ENCODE results near the gene GNG12. TPM values are rescaled to one million over a fixed set of nuclear protein-coding genes. Genes with fewer than 3 reads are reported as not detected.

GNG12 gene
- polyA plus RNA-seq, 4 donors = 98.5 to 138 (median 128) TPM

GRCh38 chr1:67816506-67816905, 16.8 kb downstream of the GNG12 start:
- no peak for DNase-seq (ENCODE audit: low read depth in 4 of 4, low spot score in 3 of 4)

- DNase-seq (ENCODE audit: low read depth in 4 of 4, low spot score in 3 of 4) = no peak
Observed at GRCh38 chr1:67816095-67816475, 17.2 kb downstream of the GNG12 start.

- no peak for DNase-seq (ENCODE audit: low read depth in 4 of 4, low spot score in 3 of 4)
Observed at GRCh38 chr1:67815303-67816094, 17.8 kb downstream of the GNG12 start.

GRCh38 chr1:67814121-67814772, 19.0 kb downstream of the GNG12 start:
- DNase-seq (ENCODE audit: low read depth in 4 of 4, low spot score in 3 of 4) = no peak

GRCh38 chr1:67812226-67812625, 21.0 kb downstream of the GNG12 start:
- DNase-seq (ENCODE audit: low read depth in 4 of 4, low spot score in 3 of 4) = no peak

- no peak for DNase-seq (ENCODE audit: low read depth in 4 of 4, low spot score in 3 of 4)
Observed at GRCh38 chr1:67811781-67812180, 21.5 kb downstream of the GNG12 start.

- no peak for DNase-seq (ENCODE audit: low read depth in 4 of 4, low spot score in 3 of 4)
Observed at GRCh38 chr1:67809887-67810286, 23.4 kb downstream of the GNG12 start.

- no peak for DNase-seq (ENCODE audit: low read depth in 4 of 4, low spot score in 3 of 4)
Observed at GRCh38 chr1:67807282-67807681, 26.0 kb downstream of the GNG12 start.

GRCh38 chr1:67804710-67805109, 28.6 kb downstream of the GNG12 start:
- DNase-seq (ENCODE audit: low read depth in 4 of 4, low spot score in 3 of 4) = no peak

GRCh38 chr1:67803380-67804279, 29.6 kb downstream of the GNG12 start:
- DNase-seq (ENCODE audit: low read depth in 4 of 4, low spot score in 3 of 4) = no peak

- DNase-seq (ENCODE audit: low read depth in 4 of 4, low spot score in 3 of 4) = no peak
Observed at GRCh38 chr1:67802565-67802964, 30.7 kb downstream of the GNG12 start.

- no peak for DNase-seq (ENCODE audit: low read depth in 4 of 4, low spot score in 3 of 4)
Observed at GRCh38 chr1:67801903-67802302, 31.4 kb downstream of the GNG12 start.

- DNase-seq (ENCODE audit: low read depth in 4 of 4, low spot score in 3 of 4) = no peak
Observed at GRCh38 chr1:67795179-67795912, 37.9 kb downstream of the GNG12 start.

- DNase-seq (ENCODE audit: low read depth in 4 of 4, low spot score in 3 of 4) = peak in 2 of 4 donors; percentile 34 to 48
Observed at GRCh38 chr1:67793562-67793961, 39.7 kb downstream of the GNG12 start.

- no peak for DNase-seq (ENCODE audit: low read depth in 4 of 4, low spot score in 3 of 4)
Observed at GRCh38 chr1:67792741-67793458, 40.4 kb downstream of the GNG12 start.

GRCh38 chr1:67792103-67792502, 41.2 kb downstream of the GNG12 start:
- no peak for DNase-seq (ENCODE audit: low read depth in 4 of 4, low spot score in 3 of 4)

- no peak for DNase-seq (ENCODE audit: low read depth in 4 of 4, low spot score in 3 of 4)
Observed at GRCh38 chr1:67791686-67792085, 41.6 kb downstream of the GNG12 start.

GRCh38 chr1:67791261-67791660, 42.0 kb downstream of the GNG12 start:
- DNase-seq (ENCODE audit: low read depth in 4 of 4, low spot score in 3 of 4) = no peak

GRCh38 chr1:67790201-67790692, 43.0 kb downstream of the GNG12 start:
- no peak for DNase-seq (ENCODE audit: low read depth in 4 of 4, low spot score in 3 of 4)

GRCh38 chr1:67789551-67789950, 43.7 kb downstream of the GNG12 start:
- DNase-seq (ENCODE audit: low read depth in 4 of 4, low spot score in 3 of 4) = no peak
